GM19240 (cell line): ENCODE results near the gene TRPM2.
"Not testable (repeated sequence)": the region's sequence is repeated elsewhere in the genome, so short reads cannot be mapped to it uniquely, and the experiment has no call there.

Source experiments
- DNase-seq: peaks from one replicate; pipeline ENCODE4 v3.0.0; 2011; ENCODE audit warnings: low spot score; ENCODE audit not compliant: insufficient read length

The TRPM2 gene

GRCh38 chr21:44413566-44414290 lies 60.3 kb downstream of the TRPM2 start:
- no peak for DNase-seq

- no peak for DNase-seq
These were observed 61.1 kb downstream of the TRPM2 start for GRCh38 chr21:44414291-44415072.

- no peak for DNase-seq
These were observed 61.9 kb downstream of the TRPM2 start for GRCh38 chr21:44415073-44416025.

GRCh38 chr21:44416193-44416592 lies 62.8 kb downstream of the TRPM2 start:
- DNase-seq, result no peak

DNA sequence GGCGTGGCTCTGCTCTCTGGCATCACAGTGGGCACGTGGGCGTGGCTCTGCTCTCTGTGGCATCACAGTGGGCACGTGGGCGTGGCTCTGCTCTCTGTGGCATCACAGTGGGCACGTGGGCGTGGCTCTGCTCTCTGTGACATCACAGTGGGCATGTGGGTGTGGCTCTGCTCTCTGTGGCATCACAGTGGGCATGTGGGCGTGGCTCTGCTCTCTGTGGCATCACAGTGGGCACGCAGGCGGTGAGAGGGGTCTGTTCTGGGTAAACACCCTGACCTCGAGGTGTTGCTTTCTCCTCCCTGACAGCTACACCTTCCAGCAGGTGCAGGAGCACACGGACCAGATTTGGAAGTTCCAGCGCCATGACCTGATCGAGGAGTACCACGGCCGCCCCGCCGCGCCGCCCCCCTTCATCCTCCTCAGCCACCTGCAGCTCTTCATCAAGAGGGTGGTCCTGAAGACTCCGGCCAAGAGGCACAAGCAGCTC lies 64.2 kb downstream of the TRPM2 start:
- not testable (repeated sequence) for DNase-seq

GRCh38 chr21:44418108-44418875 lies 64.9 kb downstream of the TRPM2 start:
- DNase-seq, result no peak

- no peak for DNase-seq
These were observed 65.4 kb downstream of the TRPM2 start for GRCh38 chr21:44418876-44419230.

DNA sequence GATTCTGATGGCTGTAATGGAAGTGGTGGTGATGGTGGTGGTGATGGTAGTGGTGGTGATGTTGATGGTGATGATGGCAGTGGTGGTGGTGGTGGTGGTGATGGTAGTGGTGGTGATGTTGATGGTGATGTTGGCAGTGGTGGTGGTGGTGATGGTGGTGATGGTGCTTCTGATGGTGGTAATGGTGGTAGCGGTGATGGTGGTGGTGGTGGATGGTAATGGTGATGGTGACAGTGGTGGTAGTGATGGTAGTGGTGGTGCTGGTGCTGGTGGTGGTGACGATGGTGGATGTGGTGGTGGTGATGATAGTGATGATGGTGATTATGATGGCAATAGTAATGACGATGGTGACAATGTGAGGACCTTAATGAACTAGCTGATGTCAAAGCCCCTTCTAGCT lies 66.3 kb downstream of the TRPM2 start:
- no peak for DNase-seq

GRCh38 chr21:44420416-44421205 lies 67.2 kb downstream of the TRPM2 start:
- no peak for DNase-seq

DNA sequence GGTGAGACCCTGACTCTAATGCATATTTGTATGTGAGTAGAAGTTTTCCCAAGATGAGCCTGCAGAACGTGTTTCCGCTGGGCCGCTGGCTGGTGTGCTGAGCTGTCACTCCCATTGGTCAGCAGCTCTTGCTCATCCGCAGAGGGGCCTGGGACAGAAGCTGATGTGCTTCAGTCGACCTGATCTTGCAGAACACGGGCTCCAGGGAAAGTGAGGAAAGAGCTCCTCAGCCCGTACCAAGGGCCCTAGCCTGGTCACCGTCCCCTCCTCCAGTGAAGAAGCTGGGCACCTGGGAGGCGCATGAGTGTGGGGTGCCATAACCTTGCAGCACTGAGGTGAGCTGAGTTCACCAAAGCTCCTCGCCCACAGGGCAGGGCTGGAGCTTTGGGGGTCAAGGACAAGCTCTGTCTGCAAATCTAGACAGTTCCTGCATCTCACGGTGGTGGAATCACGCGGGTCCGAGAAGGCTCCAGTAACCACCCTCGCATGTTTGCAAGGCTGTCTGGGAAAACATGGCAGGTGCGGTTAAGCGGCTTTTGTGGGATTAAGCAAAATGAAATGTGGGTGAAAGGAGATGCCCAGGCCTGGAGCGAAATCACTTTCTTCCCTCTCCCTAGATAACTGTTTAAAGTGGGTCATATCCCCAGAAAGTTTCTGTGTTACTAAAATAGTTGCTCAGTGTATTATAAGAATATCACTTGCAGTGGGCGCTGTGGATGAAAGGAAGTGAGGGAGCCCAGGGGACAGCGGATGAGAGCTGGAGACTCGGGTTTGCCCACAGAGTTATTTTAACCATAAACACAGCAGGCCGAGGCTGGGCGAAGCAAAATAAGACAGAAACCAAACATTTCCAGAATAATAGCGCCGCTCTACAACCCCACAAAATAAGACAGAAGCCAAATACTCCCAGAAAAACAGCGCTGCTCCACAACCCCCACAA lies 68.8 kb downstream of the TRPM2 start:
- no peak for DNase-seq

DNA sequence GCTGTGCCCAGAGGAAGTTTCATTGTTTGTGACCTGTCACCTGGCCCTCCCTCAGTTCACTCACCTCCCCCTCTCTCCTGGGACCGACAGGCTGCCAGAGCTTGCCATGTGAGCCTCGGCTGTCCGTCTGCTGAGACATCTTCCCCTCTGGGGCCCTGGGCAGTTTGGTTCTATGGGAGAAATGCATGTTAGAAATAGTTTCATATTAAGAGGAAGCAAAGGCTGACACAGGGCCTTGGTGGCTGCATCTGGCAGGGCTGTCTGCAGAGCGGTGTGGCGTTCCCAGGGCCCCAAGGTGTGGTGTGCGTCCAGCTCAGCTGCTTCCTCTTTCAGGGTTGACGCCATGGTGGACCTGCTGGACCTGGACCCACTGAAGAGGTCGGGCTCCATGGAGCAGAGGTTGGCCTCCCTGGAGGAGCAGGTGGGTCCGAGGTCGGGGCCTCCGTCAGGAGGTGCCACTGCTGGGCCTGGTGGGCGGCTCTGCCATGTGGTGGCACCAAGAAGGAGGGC lies 69.9 kb downstream of the TRPM2 start:
- no peak for DNase-seq

- no peak for DNase-seq
These were observed 70.7 kb downstream of the TRPM2 start for GRCh38 chr21:44423941-44424607.

DNA sequence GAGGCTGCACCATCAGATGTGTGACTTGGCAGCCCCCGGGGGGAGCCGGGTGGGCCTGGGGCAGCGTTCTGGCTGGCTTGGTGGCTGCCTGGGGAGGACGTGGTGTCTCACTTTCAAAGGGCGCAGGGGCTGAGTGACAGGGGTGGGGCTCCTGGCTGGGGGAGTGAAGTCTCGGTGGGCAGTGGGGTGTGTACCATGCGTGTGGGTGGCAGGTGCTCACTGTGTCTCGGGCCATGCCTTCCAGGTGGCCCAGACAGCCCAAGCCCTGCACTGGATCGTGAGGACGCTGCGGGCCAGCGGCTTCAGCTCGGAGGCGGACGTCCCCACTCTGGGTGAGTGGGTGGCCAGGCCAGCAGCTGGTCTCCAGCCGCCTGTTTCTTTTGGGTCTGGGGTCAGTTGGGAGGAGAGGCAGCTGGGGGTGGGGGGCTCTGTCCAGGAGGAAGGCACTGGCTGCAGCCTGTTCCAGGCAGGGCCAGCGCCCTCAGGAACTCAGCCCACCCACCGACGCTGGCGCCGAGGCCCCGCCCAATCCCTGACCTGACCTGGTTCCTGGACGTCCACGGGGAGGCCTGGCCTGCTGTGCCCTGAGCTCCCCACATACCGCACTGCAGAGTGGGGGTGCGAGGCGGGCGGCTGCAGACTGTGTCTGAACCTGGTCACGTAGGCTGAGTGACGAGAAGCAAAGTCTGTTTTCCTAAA lies 71.3 kb downstream of the TRPM2 start:
- no peak for DNase-seq

- no peak for DNase-seq
These were observed 72.0 kb downstream of the TRPM2 start for GRCh38 chr21:44425307-44425894.

DNA sequence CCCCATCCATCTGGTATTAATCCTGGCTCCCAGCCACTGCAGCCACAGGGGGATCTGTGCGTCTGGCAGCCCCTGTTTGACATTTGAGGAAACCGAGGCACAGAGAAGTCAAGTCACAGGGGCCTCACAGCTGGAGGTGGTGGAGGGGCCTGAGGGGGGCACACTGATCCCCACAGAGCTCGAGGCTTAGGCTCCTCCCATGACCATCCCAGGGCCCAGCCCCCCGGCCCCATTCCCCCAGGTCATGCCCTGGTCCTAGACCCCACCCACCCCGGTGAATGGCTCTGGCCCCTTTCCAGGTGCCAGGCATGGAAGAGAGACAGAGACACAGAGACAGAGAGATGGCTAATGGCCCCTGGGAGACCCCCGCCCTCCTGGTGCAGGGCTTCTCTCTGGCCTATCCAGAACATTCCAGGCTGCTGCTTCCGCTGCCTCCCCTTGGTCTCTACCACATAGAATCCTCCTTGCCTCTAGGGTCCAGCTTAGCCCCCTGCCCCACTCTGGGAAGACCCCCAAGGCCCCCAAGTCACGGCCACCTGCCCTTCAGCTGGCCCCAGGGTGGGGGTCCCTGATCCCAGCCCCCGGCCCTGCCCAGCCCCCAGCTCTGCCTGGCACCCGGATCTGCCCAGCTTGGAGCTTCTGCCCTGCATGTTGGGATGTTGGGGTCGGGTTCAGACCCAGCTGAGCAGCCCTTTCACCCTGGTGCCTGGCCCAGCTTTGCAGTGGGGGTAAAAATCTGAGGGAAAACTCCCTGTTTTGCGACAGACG lies 72.7 kb downstream of the TRPM2 start:
- no peak for DNase-seq

GRCh38 chr21:44426663-44427191 lies 73.3 kb downstream of the TRPM2 start:
- DNase-seq, result no peak
